ENCODE results near the gene NOP16.
"Not testable (repeated sequence)": the region's sequence is repeated elsewhere in the genome, so short reads cannot be mapped to it uniquely, and the experiment has no call there.

NOP16 gene

DNA sequence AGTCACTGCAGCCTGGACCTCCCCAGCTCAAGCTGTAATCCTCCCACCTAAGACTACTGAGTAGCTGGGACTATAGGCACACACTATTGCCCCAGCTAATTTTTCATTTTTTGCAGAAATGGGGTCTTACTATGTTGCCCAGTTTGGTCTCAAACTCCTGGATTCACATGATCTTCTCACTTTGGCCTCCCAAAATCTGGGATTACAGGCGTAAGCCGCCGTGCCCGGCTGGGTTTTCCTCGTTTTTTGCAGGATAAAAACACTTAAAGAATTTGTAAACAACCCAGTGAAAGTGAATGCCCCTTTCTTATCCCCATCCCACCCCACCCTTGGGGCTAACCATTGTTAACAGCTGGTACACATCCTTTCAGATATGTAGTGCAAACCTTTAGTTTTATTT is 20.2 kb upstream of the NOP16 start:
- DNase-seq (ENCODE audit: low read depth), result no peak

DNA sequence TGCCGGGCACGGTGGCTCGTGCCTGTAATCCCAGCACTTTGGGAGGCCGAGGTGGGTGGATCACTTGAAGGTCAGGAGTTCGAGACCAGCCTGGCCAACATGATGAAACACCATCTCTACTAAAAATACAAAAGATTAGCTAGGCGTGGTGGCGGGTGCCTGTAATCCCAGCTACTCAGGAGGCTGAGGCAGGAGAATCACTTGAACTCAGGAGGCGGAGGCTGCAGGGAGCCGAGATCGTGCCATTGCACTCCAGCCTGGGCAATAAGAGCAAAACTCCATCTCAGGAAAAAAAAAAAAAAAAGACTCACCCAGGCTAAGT is 19.8 kb upstream of the NOP16 start:
- not testable (repeated sequence) for DNase-seq (ENCODE audit: low read depth)

- no peak for DNase-seq (ENCODE audit: low read depth)
Observed at GRCh38 chr5:176407456-176408251, 19.3 kb upstream of the NOP16 start.

DNA sequence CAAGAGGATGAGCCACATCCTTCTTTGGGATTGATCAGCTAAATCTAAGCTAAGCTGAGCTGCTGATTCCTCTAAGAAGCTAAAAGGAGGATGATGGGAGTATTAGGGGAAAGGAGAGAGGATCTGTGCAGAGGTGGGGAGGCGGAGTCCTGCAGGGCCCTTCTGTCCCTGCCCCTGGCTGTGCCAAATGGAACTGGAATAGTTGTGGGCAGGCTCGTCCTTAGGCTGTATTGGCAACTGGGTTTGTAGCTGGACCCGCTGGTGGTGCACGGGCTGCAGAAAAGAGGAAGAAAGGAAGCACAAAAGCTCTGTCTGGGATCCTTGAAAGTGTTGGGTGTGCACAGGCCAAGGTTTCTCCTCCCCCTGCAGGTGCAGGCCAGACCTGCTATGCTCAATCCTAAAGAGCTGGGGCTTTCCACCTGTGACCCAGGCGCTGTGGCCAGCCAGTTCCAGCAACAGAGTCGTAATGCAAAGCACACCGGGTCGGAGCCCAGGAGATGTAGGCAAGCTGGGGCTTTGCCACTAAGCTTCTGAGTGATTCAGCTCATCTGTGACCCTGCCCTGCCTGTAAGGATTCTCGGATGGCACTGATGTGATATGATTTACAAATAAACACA is 18.1 kb upstream of the NOP16 start:
- no peak for DNase-seq (ENCODE audit: low read depth)

DNA sequence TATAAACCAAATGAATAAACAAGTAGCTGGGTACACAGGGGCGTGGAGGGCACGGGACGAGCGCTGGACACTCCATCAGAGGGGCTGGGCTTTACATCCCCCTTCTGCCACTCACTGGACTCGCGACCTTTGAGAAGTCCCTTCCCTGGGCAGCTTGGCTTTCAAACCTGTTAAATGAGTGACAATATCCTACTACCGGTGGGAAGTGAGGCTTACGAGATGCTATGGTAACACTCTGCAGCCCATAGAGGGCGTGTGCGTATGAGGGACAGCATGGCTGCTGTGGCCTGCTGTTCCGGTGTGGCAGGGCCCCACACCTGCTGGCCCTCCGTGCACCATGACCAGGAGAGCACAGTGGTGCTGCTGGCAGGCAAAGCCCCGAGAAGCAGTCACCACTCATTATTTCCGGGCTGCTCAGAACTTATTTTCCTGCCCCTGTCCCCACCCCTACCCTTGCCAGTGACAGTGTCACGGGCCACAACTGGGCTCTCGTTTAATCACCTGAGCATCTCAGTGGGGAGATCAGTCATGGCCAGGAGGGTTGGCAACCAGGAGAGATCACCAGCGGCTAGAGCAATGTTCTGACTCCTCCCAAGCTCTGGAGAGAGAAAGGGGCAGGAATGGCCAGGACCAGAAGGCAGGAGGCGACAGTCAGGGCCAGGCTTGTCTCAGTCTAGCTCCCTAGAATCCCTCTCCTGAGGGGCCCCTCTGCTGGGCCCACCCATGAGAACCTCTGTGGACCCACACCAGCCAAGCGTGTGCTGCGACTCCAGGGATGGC is 17.4 kb upstream of the NOP16 start:
- no peak for DNase-seq (ENCODE audit: low read depth)

DNA sequence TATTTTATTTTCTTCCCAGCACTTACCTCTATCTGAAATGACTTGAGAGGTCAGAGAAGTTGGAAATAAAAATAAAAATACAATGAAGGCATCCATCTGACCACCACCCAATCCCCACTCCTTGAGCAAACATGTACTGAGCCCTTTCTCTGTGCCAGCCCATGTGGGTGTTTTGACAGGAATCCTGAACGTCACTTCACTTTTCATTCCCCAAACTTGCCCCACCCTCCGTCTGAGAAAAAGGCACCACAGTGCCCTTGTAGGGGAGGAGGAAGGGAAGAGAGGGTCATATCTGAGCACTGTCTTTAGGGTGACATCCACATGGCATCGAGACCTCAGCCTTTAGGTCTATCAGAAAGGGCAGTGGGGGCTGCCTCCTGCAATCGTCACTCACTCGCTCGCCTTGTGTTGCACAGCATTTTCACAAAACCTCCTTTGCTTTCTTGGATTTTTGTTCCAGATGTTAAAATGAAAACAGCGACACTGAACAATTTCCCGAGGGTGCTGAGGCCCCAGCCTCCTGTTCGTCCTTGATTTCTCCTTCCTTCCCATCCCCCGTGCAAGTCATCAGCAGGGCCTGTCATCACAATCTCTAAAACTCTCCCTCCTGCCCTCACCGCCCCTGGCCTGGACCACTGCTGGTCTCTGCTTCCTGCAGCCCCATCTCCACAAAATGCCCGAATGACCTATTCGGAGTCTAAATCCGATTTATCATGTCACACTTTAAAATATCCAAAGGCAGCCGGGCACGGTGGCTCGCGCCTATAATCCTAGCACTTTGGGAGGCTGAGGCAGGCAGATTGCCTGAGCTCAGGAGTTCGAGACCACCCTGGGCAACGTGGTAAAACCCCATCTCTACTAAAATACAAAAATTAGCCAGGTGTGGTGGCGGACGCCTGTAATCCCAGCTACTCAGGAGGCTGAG is 13.1 kb upstream of the NOP16 start:
- DNase-seq (ENCODE audit: low read depth), result no peak

DNA sequence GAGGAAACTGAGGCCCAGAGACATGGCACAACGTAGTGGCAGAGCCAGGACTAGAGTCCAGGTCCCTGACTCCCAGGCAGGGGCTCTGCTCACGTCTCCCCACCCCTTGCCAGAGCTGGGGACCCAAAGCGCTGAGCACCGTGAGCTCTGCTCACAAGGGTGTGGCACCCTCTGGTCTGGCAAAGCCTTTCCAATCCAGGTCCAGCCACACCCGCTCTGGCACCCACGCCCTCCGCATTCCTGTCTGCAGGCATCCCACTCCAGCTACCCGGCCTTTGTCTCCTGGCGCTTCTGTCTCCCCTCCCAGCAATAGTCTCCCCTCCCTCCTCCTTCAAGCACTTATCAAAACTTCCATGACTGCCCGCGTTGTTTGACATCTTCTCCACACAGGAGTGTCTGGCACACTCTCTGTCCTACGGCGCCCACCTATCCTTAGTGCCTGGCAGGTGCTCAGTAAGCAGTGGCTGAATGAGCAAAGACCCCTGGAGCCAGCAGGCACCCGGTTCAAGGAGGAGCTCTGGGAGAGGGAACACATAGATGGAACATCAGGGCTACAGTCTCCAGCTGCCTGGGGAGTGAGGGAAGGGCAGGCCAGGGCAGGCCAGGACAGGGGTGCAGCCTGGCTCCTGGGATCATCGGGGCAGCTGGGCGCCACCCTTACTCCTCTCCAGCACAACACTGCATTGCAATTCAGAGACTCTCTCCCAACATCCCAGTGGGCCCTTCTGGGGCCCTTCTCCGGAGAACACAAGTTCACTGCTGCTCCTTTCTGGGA is 12.2 kb upstream of the NOP16 start:
- DNase-seq (ENCODE audit: low read depth), result no peak

DNA sequence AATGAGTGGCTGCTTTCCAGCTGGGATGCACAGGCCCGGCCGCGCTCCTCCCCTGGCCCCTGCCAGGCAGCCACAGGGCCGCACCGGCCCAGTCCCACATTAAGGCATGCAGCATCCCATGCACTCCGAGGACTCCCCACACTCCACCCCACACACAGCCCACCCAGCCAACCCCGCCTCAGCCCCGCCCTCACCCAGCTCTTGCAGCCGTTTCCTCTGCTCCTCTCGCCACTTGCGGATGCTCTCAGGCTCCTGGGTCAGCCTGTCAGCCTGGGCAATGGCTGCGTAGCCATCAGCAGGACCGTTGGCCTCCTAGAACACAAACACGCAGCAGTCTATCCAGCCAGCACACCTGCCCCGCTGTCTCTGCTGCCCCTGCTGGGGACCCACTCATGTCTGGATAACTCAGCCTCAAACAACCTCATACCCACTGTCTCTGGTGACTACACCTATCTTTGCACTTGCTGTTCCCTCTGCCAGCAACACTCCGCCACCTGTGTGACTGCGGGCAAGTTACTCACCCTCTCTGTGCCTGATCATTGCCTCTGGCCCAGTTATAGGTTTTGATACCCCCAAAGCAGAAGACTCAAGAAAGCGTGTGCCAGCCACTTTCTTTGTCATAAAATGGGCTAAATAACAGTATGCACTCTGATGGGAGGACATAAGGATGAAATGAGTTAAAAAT is 9.5 kb upstream of the NOP16 start:
- no peak for DNase-seq (ENCODE audit: low read depth)

DNA sequence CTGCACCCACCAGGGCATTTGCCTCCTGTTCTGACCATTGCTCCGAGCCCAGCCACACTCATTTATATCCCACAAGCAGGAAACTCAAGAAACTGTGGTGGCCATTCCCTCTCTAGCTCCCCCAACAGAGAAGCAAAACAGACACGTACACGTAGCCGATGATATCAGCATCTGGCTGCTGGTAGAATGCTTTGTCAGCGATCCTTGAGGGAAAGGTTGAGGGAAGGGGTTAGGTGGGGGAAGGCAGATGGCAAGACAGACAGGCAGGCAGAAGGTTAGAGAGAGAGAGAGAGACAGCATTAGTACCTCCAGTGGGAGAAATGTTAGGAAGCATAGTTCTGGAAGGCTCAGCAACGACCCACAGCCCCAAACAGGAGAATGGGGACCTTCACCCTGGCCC is 7.9 kb upstream of the NOP16 start:
- DNase-seq (ENCODE audit: low read depth), result no peak

- no peak for DNase-seq (ENCODE audit: low read depth)
Observed at GRCh38 chr5:176394881-176395675, 6.7 kb upstream of the NOP16 start.

GRCh38 chr5:176394096-176394495 is 5.7 kb upstream of the NOP16 start:
- DNase-seq (ENCODE audit: low read depth), result no peak

DNA sequence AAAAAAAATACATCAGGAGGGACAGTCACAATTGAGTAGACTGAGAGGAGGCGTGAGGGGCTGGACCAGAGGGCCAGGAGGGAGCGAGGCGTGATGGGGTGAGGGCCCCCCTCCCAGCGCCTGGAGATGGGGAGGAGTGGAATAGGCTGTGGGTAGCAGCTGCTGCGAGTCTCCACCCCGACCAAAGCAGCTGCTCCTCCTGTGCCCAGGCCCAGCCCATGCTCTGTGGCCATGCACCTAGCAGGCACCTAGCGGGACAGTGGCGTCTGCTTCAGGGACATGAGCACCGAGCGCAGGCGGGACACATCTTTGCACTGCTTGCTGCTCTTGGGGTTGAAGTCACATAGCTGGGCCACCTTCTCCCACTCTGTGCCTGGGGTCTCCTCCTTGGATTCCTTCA is 4.1 kb upstream of the NOP16 start:
- DNase-seq (ENCODE audit: low read depth), result no peak

GRCh38 chr5:176391999-176392398 is 3.6 kb upstream of the NOP16 start:
- no peak for DNase-seq (ENCODE audit: low read depth)

- DNase-seq (ENCODE audit: low read depth), result no peak
Observed at GRCh38 chr5:176391479-176391878, 3.1 kb upstream of the NOP16 start.

GRCh38 chr5:176389135-176390123 is 1.0 kb upstream of the NOP16 start:
- DNase-seq (ENCODE audit: low read depth), result no peak

DNA sequence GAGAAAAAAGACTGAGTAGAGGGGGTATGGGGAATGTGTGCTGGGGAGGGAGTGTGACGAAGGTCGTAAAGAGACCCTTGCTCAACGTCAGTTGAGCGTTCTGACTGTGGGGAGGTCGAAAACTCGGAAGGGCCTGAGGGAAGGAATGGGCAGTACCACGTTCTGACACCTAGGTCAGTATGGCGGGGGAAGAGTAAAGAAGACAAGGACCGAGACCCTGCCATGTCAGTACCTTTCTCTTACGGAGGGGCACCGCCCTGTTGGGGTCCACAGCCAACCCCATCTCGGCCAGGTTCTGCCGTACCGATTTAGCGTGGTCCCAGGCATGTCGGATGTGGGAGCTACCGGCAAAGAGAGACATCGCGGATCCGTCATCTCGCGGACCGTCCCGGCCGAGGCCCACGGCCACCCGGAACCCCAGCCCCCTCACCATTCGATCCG is 375 bp downstream of the NOP16 start:
- no peak for DNase-seq (ENCODE audit: low read depth)

GRCh38 chr5:176387384-176387925 is 943 bp downstream of the NOP16 start:
- no peak for DNase-seq (ENCODE audit: low read depth)

- no peak for DNase-seq (ENCODE audit: low read depth)
Observed at GRCh38 chr5:176386491-176386890, 1.9 kb downstream of the NOP16 start.

All from stimulated activated CD8-positive, alpha-beta memory T cell treated with anti-CD3 and anti-CD28 coated beads, Interleukin-7, amount 100 ng/mL, for 24 hours (primary cell).